NCI-H748 (cell line): ENCODE data around the gene TTC12.
"Not testable (repeated sequence)": the region's sequence is repeated elsewhere in the genome, so short reads cannot be mapped to it uniquely, and the experiment has no call there.

ENCODE experiments used
- DNase-seq: peaks from one replicate; lab custom pipeline; 2025; ENCODE audit not compliant: unreplicated experiment; lab: John Stamatoyannopoulos, UW

The TTC12 gene

DNA sequence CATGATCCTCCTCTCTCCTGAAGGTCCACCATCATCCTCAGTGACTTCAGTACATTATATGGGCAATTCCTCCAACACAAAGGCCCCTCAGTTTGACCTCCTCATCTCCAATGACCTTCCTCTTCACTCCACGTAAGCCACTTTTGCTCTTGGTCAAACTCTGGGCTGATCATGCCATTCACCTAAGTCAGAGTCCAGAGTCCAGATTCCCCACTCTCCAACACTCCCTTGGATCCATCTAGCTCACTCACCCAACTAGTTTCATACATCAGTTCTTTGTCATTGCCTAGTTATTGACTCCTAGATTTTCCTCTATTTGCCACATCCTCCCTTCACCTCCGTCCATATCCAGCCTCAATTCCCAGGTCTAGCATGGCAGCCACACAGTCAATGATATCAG lies 30.5 kb upstream of the TTC12 start:
- DNase-seq = no peak

DNA sequence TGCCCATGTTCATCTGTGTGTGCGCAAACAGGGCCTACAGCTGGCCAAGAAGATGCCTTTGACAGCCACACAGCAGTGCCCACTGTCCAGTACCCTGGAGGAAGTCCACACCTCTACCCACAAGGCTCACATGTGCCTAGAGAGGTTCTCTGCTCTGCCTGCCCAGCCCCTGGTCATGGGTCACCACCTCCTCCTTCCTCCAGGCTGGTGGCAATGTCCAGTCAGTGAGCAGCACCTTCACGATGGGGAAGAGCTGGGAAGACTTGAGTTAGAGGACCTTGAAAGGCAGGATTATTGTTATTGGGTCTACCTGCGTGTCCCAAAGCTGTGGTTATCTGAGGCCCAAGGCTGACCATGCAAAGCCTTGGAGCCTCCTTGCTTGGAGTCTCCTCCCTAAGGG lies 28.4 kb upstream of the TTC12 start:
- DNase-seq = no peak

DNA sequence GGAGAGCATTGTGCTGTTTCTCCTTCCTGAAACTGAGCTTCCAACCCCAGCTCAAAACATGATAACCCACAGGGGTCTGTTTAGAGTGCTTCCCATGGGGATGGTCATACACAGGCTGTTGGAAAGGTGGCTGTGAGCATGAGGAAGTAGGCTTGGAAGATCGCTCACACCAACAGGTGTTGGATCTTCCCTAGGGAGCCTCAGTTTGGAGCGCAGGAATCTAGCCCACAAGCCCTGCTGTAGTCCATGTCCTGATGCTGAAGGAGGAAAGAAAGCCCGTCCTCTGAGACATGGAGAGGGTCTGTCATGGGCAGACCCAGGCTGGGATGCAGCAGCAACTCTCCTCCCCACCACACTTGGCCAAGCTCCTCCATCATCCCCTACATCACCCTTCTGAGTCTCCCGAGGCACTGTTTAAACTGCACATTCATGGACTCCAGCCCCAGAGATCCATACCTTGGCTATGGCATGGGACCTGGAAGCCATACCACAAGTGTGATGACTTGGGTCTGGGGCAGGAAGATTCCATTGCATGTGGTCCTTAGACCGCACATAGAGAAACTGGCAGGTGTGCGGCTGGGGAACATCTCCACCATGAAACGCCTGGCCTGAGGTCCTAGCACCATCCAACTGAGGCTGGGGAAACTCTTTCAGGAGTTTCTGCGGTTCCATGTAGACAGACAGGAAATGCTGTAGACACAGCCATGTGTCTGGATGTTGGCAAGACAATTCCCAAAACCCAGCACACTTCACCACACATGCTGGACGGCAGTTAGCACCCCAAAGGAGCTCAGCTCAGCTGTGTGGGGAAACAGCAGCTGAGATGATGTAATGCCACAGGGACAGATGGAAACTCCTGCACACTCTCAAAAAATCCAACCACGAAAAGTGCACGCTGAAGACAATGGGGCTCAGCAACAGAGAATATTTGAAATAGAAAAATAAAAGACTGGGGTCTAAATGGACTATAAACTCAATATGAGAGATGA lies 27.6 kb upstream of the TTC12 start:
- no peak for DNase-seq

DNA sequence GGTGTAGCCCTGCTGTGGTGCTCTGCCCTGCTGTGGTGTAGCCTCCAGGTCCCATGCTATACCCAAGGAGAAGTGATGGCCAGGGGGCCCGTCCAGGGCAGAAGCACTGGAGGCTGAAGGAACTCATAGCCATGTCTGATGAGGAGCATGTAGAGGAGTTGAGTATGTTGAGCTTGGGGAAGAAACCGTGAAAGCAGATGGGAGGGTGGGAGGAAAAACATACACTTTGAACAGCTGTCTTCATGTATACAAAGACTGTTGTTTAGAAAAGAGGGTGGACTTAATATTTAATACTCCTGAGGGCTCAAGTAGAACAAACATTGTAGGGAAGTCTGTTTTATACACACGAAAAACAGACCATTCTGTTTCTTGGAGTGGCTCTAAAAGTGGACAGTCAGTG lies 26.6 kb upstream of the TTC12 start:
- no peak for DNase-seq

DNA sequence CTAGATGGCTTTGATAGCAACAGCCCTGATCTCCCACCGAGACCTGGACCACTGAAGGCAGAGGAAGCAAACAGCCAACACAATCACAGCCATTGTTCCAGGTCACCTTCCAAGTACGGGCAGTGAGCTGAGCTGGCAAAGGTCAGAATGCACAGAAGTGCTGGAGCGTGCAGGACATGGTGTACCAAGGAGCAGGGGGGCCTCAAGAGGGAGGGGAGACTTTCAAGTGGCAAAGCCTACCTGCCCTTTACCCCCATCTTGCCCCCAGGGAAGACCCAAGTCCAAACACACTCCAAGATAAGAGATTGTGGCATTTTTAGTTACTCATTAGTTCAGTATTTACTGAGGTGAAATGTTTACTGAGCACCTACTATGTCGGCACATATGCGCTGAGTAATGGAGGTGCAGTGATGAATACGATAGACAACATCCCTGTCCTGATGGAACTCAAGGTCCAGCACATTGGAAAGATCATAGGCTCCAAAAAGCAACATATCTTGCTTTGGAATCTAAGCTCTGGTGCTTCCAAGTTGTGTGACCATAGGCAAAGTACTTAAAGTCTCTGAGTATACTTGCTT lies 26.0 kb upstream of the TTC12 start:
- DNase-seq = no peak

GRCh38 chr11:113289431-113290187 lies 24.8 kb upstream of the TTC12 start:
- DNase-seq = peak; percentile 59

- no peak for DNase-seq
Measured at GRCh38 chr11:113293936-113294335, 20.4 kb upstream of the TTC12 start.

GRCh38 chr11:113295993-113296392 lies 18.4 kb upstream of the TTC12 start:
- no peak for DNase-seq

DNA sequence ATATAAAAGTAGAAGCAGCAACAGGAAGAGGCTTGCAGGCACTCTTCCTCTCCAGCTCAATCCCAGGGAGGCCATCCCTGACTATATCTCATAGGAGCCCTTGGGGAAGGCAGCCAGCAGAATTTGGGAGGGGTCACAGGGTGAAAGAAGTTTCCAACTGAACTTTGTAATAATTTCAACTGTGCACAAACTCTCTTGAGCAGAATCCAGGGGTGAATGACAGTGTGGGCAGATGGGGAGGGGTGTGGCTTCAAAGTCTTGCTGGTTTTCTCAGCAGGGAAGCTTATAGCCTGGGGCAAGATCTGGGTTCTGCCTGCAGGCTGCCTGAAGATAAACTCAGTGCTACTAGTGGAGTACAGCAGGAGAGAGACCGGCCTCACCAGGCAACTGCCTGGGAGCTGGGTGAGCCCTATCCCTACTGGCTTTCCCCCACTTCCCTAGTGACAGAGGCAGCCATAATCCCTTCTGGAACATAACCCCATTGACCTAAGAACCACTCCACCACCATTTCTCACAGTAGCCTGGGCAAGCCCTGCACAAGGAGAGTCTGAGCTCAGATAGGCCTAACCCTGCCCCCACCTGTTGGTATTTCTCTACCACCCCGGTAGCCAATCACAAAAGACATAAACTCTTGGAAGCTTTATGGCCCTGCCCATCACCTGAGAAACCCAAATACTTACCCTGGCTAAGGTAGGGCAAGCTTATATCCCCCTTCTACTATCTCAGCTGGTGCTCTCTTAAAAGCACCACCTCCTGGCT lies 17.8 kb upstream of the TTC12 start:
- no peak for DNase-seq

GRCh38 chr11:113298496-113298895 lies 15.9 kb upstream of the TTC12 start:
- DNase-seq = not testable (repeated sequence)

DNA sequence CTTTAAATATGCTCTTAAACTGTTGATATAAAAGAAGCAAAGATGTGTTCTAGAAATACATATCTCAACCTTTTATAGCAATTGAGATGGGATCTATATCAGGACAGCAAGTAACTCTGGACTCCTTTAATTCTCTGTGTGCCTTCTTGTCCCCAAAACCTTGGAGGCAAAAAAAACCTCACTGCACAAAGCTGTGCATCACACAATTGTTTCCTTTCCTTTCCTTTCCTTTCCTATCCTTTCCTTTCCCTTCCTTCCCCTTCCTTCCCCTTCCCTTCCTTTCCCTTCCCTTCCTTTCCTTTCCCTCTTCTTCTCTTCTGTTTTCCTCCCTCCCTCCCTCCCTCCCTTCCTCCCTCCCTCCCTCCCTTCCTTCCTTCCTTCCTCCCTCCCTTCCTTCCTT lies 9.5 kb upstream of the TTC12 start:
- no peak for DNase-seq

- peak; percentile 67 for DNase-seq
Measured at GRCh38 chr11:113305440-113306336, 8.7 kb upstream of the TTC12 start.

GRCh38 chr11:113308601-113309000 lies 5.8 kb upstream of the TTC12 start:
- DNase-seq = no peak

DNA sequence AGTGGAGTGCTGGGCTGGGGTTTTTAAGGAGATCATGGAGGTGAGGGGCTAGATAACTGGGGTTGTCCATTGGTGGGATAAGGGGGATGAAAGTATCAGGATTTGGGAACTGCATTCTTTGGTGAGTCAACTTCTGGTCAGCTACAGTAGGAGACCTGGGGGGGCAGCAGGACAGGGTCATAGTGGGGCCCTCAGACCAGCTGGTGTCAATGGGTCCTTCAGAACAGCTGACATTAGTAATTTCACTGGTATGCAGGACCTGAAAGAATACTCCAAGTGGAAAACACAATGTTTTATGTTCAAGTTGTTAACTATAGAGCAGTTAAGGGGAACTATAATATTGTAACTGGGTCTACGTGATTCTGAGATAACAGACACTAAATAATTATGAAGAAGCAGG lies 2.8 kb upstream of the TTC12 start:
- DNase-seq = no peak

DNA sequence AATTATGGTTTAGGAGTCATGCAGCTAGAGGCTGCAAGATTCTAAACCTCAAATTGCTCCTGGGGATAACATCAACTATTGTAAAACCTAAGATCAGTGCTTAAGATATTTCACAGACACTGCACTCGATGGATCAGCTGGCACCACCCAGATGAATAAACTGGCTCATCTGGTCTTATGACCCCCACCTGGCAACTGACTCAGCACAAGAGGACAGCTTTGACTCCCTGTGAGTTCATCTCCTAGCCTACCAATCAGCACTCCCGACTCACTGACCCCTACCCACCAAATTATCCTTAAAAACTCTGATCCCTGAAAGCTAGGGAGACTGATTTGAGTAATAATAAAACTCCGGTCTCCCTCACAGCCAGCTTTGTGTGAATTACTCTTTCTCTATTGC lies 782 bp upstream of the TTC12 start:
- no peak for DNase-seq

DNA sequence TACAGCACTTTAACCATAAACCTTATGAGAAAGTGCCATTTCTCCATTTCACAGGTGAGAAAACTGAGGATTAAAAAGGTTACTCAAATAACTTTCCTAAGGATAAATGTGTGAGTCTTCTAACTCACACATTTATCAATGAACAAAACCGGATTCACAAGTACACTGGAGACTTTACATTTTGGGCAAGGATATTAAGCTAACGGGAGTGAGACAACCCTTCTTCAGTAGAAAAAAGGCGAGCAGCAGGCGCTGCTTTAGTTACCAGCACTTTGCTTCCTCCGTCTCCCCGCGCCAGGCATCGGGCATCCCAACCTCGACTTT lies 356 bp upstream of the TTC12 start:
- DNase-seq = no peak

GRCh38 chr11:113315811-113316210 lies 1.4 kb downstream of the TTC12 start:
- no peak for DNase-seq

DNA sequence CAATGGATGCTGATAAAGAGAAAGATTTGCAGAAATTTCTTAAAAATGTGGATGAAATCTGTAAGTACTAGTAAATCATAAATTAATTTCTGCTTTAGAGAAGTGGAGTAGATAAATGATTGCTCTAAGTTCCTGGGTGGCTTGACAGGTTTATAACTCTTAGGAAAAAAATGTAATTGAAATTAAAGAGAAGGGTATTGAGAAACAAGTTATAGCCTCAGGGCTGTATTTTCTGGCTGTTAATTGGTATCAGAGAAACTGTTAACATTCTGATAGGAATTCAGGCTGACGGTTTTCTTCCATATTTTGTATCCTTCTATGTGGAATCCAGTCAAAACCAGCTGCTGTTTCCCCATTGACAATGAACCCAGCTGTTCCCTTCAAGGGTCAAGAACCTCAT lies 1.9 kb downstream of the TTC12 start:
- peak; percentile 1 for DNase-seq

DNA sequence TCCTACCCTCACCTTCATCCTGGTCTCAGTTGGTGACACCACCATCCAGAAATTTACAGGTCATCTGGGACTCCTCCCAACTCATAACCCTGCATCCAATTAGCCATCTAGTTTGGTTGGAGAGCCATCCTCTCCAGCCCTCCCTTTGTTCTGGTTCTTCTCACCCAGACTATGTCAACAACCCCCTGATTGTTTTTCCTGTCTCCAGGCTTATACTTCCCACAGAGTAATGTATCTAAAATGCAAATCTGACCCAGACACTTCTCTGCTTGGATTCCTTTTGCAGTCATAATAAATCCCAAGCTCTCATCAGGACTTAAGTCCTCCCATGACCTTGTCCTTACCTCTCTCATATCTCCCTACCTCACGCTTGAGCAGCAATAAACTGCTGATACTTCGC lies 3.0 kb downstream of the TTC12 start:
- peak; percentile 79 for DNase-seq

DNA sequence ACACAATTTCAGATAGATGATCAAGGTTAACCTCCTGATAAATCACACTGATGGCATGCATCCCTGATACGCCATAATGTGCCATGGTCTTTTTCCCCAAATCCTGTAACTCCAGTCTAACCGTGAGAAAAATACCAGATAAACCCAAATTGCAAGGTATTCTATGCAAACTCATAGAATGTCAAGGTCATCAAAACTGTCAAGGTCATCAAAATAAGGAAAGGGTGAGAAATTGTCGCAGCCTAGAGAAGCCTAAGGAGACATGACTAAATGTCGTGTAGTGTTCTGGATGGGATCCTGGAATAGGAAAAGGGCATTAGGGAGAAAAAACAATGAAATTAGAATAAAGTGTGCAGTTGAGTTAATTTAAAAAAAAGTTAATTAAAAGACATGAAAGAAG lies 4.7 kb downstream of the TTC12 start:
- DNase-seq = no peak
